HG03280 (cell line): ENCODE measurements around the gene TGFBRAP1.
"Not testable (repeated sequence)": the region's sequence is repeated elsewhere in the genome, so short reads cannot be mapped to it uniquely, and the experiment has no call there.

Experiments
- ATAC-seq: cut with Tn5 transposase; IDR thresholded peaks from one replicate; pipeline ENCODE4 v1.9.1; 2021; ENCODE audit warnings: mild to moderate bottlenecking, moderate library complexity; ENCODE audit not compliant: unreplicated experiment

The TGFBRAP1 gene

DNA sequence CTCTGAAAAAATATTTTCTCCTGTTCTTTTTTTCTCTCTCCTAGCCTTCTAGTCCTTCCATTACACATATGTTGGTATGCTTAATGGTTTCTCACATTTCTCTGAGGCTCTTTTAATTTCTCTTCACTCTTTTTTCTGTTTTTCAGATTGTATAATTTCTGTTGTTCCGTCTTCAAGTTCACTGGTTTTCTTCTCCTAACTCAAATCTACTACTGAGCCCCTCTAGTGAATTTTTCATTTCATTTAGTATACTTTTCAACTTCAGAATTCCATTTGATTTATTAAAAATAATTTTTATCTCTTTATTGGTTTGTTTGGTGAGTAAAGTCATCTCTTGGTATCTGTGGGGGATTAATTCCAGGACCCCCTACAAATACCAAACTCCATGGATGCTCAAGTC is 27.6 kb upstream of the TGFBRAP1 start:
- ATAC-seq: no peak

DNA sequence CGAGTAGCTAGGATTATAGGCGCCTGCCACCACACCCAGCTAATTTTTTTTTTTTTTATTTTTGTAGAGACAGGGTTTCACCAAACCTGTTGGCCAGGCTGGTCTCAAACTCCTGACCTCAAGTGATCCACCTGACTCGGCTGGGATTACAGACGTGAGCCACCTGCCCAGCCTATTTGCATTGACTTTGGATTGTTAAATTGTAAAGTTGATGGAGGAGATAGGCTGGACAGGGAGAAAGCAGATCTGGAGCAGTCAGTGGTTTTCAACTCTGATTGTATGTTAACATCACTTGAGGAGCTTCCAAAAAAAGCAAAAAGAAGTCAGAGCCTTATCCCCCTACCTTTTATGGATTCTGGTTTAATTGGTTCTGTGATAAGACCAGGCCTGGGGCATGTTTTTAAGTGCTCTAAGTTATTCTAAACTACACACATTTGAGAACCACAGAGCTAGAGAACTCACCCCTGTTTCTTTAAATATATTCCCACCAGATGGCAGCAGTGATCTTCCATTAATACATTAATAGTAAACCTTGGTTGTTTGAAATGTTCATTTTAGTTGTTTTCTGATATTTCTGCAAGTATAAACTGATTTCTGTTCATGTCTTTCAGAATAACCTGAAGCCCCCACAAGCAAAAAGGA is 15.3 kb upstream of the TGFBRAP1 start:
- ATAC-seq: no peak

DNA sequence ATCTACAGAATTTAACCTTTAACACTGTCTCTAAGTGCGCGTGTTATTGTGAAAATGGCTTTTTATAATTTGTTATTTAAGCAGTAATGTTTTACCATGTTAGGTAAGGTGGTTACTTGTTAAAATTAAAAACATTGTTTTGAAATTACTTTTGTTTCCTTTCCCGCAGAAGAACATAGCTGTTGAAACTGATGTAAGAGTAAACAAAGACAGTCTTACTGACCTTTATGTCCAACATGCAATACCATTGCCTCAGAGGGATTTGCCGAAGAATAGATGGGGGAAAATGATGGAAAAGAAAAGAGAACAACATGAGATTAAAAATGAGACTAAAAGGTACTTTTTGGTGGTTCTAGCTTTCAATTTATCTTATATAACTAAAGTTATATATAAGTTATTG is 9.9 kb upstream of the TGFBRAP1 start:
- ATAC-seq: no peak

DNA sequence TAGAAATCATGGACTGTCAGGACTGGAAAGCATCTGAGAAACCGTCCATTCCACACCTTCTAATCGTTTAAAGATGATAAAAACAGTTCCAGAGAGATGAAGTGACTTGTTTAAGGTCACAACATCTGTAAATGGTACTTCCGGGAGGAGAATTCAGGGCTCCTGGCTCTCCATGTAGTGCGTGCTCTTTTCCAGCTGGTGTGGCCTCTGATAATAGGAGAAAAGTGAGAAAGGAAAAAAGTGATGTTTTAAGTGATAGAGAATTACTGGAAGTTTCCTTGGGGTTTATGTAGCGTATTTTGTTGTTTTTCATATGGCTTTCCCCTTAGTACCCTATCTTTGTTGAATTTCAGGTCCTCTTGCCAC is 8.5 kb upstream of the TGFBRAP1 start:
- ATAC-seq: peak; percentile 10

DNA sequence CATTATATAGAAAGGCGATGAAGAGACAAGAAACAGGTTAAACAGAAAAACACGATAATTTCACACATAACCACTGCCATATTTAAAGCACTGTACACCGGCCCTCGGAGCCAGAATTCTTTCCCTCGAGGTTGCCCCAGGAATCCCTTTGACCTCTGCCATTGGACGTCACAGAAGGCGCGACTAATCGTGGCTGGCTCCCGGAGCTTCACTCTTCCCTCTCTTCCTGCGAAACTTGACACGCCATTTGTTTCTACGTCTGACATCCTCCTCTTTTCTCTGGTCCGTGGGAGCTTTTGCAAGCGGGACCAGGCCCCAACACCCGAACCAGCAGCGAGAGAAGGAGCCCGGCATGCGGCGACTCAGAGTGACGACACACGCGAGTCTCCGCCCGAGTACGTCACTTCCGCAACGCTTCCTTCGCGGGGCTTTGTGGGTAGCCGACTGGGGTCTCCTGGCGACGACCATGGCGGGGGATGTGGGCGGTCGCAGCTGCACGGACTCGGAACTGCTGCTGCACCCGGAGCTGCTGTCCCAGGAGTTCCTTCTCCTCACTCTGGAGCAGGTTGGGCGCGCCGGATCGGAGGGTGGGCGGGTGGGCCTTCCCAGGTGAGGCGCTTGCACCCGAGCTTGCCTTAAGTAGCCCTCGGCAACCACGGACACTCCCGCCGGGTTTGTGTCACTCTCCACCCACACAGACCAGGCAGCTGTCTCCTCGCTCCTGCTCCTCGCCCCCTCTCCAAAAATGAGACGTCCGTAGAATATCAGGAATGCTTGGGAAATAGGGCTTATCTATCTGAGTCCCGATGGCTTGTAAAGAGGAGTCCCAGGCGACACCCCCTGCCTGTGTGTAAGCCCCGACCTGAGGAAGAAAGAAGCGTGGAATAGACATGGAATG is 7.8 kb upstream of the TGFBRAP1 start, which contains the start of gene C2orf49:
TSS of gene C2orf49 (plus strand) at position 419 of the 898 bp plus-strand sequence. CDS start at position 467, 48 bp downstream.
- ATAC-seq: peak; percentile 93

DNA sequence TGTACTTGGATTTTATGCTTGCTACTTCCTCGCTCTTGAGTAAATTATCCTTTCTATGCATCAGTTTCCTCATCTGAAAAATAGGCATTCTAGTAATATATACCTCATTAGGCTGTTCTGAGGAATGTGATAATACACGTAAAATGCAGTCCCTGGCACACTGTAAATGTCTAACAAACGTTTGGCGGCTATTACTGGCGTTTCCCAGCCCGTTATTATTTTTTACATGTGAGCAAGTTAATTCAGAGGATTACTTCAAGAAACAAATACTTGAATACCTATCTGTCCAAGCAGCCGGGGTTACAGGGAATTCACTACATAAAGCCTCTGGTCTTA is 7.2 kb upstream of the TGFBRAP1 start:
- no peak for ATAC-seq

DNA sequence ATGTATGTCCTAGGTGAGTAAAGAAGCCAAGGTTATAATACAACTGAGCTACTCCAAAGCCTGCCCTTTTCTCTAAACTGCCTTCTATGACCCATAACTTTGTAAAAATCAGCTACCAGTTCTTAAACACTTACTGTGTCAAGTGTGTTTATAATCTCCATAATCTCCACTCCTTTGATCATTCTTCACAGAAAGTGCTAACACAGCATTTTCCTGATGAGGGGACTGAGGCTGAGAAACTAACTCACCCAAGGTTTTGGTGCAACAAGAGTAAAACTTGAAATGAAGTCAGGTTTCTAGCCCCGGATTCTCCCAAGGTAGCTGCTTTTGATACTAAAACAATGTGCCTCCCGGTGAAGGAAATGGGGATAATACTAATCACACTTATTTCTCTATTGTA is 5.9 kb upstream of the TGFBRAP1 start:
- ATAC-seq: no peak

DNA sequence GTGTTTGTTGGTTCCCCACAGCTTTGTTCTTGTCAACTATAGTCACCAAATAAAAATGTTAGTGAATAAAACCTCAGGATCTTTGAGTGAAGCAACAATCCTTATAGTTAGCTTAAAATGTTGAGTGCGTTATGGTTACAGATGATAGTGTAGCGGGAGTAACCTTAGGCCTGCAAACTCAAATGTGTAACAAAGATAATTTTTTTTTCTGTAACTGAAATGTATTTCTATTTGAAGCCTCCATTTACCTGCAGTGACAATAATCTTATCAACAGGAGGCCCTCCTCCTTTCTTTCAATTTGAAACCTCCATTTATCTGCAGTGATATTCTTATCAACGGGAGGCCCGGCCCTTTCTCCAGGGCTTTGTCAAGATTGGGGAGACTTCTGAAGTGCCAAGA is 4.7 kb upstream of the TGFBRAP1 start:
- no peak for ATAC-seq

DNA sequence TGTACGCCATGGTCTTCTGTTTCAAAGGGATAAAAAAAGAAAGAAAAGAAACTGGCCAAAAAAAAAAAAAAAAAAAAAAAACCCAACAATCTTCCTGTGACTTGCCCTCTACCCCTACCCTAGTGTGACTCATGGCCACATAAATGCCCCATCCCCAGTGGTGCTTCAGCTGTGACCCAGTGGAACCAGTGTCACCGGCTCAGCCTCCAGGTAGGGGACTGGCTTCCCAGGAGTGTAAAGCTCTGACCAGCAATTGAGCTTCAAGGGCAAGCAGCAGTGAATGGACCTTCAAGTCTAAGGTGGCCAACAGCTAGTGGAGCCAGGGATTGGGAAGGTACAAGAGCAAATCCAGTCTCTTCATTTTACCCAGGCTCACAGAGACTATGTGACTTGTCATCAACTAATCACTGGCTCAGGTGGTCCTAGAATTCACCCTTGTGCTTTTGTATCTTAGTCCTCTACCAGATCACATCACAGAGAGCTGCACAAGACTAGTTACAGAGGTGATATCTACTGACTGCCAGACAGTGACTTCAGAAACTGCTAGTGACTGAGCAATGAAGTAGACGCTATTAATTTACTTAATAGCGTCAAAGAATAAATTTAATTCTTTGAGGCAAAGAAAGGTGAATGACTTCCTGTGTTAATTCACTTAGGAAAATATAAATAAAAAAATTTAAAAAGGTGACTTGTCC is 1.3 kb upstream of the TGFBRAP1 start:
- ATAC-seq: no peak

DNA sequence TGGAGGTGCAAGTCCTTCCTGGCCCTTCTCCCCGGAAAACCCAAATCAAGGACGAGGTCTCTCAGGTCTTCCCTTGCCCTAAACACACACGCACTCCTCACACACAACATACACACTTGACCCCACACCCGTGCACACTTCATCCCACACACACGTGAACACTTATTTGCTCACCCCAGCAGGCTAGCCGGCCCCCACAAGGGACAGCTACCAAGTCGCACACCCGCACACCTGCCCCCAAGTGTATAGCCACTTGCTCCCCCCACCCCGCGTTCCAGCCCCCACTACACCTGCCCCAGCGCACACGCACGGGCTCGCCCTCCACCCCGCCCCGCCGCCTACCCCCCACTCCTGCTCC is 359 bp downstream of the TGFBRAP1 start:
- peak; percentile 10 for ATAC-seq

DNA sequence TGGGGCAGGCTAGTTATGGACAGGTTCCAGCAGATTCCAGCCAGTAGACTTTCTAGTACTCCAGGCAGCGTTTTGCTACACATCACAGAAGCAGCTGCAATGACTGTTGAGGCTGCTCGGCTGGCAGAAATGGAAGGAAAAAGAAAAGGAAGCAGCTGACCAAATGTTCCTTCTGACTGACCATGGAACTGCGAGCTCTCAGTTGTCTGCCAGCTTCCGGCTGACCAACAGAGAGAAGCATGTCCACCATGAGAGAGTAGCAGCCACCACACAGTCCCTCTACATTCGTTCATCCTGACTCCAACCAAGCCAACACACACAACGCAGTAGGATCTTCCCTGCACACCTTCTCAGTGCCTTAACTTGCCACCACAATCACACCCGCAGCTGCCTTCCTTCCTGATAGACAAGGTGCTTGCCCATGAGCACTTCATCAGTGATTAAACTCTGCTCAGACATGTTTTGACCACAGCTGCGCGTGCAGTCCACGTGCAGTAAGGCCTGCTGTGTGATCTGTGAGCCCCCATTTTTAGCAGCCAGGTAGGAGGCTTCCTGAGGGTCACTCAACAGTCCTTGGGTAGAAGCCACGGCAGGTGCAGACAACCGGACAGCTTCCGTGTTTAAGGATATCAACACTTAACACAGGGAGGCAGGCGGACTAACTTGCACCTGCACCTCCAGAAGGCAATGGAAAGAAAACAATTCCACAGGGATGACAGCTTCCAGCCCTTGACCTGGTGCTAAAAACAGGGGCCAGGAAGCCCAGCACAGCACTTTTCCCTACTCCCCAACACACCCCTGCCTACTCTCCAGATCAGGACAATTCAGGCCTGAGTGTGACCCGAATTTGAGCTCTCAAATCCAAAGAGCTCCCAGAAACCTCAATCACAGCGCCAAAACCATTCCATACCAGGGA is 996 bp downstream of the TGFBRAP1 start:
- peak; percentile 22 for ATAC-seq

DNA sequence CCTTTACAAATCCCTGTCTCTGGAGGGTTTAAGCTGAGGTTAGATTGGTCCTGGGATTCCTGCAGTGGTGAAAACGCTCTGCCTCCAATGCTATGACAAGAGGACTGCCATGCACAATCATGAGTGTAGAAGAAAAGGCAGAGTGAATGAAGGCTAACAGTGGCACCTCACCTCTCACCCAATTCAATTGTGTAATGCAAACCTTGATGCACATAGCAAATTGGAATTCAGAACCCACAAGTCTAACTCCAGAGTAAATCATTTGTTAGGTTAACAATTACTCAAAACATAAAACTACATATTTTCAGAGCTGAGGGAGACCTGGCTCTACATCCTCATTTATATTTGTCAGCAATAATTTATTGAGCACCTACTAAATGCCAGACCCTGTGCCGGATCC is 1.8 kb downstream of the TGFBRAP1 start:
- no peak for ATAC-seq

DNA sequence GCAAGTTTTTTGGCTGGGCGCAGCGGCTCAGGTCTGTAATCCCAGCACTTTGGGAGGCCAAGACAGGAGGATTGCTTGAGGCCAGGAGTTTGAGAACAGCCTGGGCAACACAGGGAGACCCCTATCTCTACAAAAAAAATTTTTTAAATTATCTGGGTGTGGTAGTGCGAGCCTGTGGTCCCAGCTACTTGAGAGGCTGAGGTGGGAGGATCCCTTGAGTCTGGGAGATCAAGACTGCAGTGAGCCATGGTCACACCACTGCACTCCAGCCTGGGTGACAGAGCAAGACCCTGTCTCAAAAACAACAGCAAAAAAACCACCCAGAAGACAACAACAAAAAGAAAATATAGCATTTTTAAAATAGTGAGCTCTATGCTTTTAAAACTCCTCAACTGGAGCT is 2.3 kb downstream of the TGFBRAP1 start:
- not testable (repeated sequence) for ATAC-seq

DNA sequence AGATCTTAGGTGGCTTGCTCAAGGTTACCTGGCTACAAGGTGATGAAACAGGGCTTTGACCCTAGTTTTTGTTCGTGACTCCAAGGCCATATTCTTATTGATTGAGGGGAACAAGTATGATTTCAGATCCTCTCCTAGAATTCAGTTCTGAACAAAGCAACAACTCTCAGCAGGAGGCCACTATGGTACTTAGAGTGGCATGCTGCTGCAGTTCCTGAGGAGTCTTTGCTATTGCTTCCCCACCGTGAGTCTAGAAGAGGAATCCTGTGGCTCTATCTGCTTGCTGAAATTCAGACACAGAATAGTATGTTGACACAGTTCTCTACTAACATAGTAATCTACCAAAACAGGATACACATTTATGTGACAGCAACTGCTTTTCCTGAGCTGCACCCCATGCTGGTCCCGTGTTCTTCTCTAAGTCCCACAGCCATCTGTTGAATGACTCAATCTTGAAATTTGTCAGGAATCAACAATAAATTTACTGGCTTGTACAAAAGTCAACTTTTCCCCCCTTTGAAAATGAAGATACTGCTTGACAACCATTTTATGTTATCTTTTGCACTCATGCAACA is 4.1 kb downstream of the TGFBRAP1 start:
- no peak for ATAC-seq

DNA sequence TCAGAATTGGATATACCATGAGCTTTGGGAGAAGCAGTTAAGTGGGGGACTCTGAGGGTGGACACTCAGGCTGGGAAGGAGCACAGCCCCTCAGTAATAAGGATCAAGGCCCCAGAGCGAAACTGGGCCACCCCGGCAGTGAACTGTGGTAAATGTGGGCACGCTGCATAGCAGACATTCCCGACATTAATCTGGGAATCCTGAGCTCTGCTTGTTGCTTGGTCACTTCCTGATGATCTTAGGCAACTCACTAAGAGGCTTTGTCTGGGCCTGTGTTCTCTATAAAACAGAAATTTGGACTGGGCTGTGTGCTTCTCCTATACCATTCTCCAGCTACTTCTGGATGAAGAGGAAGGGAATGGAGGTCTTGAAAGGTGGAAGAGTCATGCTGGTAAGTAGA is 4.8 kb downstream of the TGFBRAP1 start:
- ATAC-seq: no peak

DNA sequence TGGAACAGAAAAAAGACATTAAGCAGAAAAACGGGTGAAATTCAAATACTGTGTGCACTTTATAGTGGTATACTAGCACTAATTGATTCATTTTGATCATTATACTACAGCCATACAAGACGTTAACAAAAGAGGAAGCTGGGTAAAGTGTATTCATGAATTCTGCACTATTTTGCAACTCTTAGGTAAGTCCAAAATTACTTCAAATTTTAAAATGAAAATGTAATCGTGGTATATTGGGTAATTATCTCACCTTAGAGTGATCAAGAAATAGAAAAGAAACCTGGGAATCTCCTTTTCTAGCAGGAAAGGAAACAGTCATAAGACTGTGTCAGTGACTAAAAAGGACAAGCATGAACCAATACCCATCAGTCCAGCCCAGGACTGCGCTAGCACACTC is 5.4 kb downstream of the TGFBRAP1 start:
- ATAC-seq: no peak

DNA sequence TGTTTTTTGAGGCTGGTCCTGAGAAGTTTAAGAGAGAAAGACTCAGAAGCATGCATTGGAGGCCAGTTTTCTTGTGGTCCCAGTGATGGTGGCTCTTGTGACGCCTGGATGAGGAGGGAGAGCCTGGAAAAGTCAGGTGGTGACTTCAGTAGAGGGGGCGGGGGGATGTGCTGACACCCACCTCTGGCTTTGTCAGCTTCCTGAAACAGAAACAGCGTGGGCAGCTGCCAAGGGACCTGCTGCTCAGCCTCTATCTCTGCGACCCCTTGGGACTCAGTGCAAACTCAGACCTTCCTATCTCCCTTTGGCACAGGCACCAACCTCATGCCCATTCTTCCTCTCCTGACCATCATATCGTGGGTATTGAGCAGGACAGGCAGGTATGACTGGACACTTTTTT is 6.4 kb downstream of the TGFBRAP1 start:
- no peak for ATAC-seq

DNA sequence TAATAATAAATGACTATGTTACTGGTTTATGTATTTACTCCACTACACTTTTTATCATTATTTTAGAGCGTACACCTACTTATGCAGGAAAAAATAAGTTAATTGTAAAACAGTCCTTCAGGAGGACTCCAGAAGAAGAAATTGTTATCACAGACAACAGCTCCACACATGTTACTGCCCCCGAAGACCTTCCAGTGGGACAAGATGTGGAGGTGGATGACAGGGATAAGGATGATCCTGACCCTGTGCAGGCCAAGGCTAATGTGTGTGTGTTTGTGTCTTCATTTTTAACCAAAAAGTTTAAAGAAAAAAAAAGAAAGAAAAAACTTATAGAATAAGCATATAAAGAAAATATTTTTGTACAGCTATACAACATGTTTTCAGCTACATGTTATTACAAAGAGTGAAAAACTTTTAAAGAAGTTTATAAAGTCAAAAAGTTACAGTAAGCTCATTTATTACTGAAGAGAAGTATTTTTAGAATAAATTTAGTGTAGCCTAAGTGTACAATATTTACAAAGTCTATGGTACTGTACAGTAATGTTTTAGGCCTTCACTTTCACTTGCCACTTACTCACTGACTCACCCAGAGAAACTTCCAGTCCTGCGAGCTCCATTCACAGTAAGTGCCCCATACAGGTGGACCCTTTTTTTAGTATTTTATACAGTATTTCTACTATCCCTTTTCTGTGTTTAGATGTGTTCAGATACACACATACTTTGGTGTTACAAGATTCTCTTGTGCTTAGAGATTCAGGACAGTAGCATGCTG is 7.5 kb downstream of the TGFBRAP1 start:
- ATAC-seq: no peak

DNA sequence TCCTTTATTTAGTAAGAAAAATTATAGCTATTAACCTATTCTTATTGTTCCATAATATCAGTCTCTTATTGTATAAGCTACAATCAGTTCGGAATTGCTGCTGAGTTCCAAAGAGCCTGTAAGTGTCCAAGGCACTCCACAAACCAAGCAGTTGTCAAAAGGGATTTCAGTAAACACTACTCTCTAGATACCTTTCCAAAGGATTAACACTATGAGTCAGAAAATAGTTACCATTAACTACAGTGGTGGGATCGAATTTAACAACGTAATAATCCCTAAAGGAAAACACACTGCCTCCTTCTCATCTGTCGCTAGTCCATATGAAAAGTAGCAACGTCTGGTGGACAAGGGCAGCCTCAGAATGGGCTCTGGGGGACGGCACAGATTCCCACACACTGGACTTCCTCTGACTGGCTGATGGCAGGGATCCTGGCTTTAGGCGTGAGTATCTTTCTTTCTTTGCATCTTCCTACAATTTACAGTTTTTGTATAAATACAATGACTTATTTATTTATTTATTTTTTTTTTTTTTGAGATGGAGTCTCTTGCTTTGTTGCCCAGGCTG is 8.8 kb downstream of the TGFBRAP1 start:
- ATAC-seq: no peak

DNA sequence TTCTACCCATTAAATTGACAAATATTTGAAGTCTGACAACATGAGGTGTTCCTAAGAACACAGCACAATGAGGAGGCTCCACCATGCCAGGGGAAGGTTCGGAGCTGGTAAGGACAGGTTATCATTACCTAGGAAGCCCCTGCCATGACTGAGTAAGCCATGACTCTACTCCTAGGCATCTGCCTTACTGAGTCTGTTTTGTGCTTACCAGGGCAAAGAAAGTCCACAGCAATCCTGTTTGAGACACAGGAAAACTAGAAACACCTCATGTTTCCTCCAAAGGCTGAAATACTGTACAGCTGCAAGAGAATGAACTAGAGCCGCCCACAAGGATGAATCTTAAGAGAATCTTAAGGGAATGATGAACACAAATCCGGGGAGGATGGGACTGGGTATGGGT is 11.6 kb downstream of the TGFBRAP1 start:
- no peak for ATAC-seq
